GM21737 (cell line): ENCODE measurements around the gene NR6A1.

Source experiments
- ATAC-seq: cut with Tn5 transposase; IDR thresholded peaks from one replicate; pipeline ENCODE4 v1.9.1; 2021; ENCODE audit warnings: mild to moderate bottlenecking, moderate library complexity; ENCODE audit not compliant: unreplicated experiment

The NR6A1 gene

DNA sequence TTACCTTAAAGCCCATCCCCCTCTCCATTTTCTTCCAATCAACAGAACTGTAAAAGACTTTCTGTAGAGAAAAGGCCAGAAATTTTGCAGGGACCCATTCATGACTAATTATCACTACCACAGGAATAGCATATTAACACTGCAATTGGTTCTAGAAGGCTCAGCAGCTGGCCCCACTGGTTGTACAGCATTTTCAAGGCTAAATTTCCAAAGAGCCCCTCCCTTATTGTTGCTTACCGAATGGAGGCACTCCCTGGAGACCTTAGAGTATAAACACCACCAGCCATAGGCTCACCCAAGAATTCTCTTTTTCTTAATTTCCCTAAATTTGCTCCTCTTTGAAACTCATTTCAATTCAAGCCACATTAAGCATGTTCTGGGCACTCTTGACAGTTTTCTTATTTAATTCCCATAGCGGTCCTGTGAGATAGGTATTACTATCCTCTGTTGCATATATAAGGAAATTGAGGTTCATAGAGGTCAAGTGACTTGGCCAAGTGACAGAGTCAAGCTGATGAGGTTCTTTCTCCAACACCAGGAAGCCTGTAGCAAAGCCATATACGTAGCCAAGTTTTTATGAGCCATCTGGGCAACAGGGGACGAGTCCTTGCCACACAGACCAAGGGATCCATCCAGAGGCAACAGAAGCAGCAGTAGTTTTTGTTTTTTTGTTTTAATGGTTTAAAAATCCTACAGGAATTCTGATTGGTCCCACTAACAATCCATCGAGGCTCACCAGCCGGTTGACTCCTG lies 180.0 kb downstream of the NR6A1 start:
- no peak for ATAC-seq

DNA sequence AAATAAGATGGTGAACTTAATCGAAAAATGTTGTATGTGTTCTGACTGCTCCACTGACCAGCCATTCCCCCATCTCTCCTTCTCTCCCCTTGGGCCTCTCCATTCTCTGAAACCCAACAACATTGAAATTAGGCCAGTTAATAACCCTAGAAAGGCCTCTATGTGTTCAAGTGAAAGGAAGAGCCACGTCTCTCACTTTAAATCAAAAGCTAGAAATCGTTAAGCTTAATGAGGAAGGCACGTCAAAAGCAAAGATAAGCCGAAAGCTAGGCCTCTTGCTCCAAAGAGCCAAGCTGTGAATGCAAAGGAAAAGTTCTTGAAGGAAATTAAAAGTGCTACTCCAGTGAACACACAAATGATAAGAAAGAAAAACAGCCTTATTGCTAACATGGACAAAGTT lies 186.5 kb downstream of the NR6A1 start:
- no peak for ATAC-seq

DNA sequence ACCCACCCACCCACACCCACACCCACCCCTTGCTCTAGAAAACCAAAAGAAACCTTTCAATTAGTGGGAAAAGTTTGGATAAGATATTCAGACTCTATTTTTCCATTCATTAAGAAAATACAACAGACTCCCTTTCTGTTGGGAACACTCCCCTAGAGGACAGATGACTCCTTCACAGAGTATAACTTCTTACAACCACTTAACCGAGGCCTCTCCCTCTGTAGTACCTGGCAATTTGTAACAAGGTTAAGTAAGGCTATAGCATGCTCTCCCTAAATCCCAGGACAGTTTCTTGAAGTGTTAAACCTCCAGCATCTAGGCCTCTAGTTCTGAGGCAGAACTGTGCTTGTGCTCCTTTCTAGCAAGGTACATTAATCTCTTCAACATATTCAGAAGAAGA lies 188.0 kb downstream of the NR6A1 start:
- no peak for ATAC-seq

GRCh38 chr9:124580186-124580585 lies 190.9 kb downstream of the NR6A1 start:
- no peak for ATAC-seq

- ATAC-seq, result no peak
Measured at GRCh38 chr9:124576751-124577150, 194.4 kb downstream of the NR6A1 start.

DNA sequence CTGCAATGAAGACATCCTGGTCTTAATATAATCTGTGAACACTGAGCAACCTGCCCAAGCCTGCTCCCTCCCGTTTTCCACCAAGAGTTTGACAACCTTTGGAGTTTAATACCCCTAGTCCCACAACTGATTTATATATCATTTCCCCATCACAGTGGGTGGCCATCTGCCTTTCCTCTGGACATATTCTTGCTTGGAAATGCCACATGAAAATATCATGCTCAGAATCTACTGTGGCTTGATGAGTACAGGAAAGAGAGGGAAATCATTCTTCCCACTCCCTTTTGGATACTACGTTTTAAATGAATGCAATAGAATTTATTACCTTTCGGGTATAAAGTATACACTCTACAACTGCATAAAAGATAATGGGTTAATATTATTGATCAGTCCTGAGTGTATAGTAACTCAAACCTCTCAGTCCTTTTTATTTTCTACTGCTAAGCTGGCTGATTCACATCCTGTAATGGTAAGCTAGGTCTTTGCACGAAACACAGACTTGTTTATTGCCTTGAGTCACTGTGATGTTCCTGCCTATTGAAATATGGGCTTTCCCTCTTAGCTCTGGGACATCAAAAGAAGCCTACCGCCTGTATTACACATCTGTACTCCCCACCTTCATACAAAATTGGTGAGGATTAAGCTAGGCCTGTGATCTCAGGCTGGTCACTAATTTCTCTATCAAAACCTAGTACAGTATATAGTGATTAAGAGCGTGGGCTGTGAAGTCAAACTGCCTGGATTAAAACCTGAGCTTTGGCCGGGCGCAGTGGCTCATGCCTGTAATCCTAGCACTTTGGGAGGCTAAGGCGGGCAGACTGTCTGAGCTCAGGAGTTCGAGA lies 196.4 kb downstream of the NR6A1 start:
- ATAC-seq, result no peak

DNA sequence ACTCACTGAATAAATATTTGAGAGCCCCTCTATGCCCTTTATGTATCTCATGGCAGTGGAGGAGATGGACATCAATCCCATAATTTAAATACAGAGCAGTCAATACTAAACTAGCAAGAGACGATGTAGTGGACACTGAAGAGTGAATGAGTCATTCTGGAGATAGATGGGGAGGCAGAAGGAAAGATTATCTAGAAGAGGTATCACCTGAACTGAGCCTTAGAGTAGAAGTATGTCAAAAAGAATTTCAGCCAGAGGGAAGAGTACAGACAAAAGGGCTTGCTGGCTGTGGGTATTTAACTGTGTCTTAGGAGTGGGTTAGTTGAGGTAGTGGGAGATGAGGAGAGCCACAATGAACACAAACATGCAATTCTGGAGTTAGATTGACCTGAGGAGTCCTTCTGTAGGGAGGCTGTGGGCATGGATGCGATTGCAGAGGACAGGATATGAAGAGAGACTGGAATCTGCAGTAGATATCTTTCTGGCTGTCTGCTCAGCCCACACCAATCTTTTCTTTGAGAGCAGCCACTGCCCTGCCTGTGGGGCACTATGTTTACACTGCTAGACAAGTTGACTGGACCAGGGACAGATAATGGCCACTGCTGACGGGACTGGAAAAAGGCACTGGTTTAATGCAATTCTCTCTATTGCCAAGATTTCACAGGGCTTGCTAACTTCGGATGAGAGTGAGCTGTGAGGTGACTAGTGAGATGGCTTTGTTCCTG lies 200.0 kb downstream of the NR6A1 start:
- ATAC-seq, result no peak

DNA sequence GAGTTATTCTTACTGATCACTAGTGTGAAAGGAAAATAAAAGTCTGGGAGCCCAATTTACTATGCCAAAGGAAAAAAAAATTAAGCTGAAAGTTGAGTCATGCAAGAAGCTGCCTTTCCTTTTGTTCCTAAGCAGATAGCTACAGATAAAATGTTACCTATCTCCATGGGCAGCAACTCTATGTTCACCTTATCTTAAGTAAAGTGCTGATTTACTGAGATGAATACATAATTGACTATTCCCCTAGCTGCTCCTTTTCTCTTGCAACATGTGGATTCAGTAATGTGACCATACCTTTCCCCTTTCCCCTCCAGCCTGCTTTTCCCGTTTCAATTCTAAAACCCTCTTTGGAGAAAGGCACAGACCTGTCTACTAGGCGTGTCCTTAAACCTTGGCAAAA lies 201.2 kb downstream of the NR6A1 start:
- ATAC-seq, result no peak

DNA sequence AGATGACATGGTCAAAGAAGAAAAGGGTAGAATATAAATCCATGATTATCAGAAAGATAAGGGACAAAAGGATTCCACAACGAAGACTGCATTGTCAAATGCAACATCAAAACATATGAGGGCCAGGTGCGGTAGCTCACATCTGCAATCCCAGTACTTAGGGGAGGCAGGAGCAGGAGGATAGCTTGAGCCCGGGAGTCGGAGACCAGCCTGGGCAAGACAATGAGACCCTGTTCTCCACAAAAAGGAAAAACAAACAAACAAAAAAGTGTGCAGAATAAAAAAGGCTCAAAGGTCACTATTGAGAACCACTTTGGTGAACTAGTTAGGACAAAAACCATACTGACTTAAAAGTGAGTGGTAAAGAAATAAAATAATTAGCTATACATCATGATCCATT lies 203.7 kb downstream of the NR6A1 start:
- ATAC-seq, result no peak

- ATAC-seq, result no peak
Measured at GRCh38 chr9:124562328-124562727, 208.8 kb downstream of the NR6A1 start.

DNA sequence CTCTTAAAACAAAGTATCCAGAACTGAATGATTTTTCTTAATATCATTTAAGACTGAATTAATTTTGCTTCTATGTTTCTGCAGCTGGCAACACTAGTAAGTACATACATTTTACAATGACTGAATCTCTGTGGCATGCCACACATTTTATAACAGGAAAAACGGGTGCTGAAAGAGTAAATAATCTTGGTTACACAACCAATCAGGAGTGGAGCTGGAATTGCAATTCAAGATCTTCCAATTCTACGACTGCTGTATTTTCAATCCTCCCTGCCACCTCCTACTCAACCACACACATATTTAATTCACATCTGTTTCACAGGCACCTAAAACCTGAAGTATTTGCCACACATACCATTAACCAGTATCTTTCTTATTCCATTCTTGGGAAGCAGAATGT lies 211.2 kb downstream of the NR6A1 start:
- ATAC-seq, result no peak

GRCh38 chr9:124558777-124559470 lies 212.2 kb downstream of the NR6A1 start:
- ATAC-seq, result no peak

DNA sequence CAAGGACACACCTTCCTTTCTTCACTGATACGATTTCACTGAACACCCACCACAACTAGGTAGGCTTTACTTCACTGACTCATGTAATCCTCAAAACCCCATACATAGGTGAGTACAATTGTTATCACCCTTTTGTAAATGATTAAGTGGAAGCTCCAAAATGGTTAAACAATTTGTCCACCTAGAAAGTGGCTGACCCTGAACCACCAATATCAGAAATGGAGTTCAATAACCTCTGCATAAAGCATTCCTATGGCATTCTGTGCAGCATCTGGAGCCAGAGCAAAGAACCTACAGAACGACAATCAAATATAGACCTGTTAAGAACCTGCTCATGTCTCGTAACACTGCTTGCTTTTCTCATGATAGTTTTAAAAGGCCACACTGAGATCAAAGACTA lies 213.2 kb downstream of the NR6A1 start:
- no peak for ATAC-seq

DNA sequence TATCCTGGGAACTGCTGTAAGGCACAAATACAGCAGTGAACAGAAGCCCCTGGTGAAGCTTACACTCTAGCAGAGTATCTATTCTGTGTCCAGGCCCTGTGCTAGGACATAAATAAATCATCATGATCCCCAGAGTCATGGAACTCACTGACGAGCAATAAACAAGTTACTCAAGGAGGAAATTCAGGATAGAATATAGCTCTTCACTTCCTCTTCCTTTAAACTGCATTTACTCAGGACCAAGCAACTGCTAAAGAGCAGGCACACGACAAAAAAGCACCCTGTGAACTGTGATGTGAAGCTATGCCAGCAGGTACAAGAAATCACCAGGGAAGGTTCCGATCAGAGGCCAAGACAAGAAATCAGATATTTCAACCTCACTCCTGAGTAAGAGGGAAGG lies 216.1 kb downstream of the NR6A1 start:
- ATAC-seq, result no peak

DNA sequence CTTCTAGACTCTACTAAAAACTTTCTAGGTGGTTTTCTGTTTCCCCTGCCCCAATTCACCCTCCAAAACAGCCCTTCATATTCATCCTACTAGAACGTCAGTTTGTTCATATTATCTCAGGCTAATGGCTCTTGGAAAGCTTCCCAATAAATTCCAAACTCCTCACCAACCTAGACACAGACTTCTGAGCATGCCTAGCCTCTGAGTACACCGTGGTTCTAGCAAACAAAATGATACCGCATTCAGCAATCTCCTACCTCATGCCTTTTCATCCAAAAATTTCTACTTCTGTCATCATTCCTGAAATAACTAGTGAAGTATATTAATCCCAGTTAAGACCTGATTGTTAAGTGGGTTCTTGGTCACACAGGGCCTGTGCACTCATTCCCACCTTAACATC lies 217.4 kb downstream of the NR6A1 start:
- no peak for ATAC-seq

DNA sequence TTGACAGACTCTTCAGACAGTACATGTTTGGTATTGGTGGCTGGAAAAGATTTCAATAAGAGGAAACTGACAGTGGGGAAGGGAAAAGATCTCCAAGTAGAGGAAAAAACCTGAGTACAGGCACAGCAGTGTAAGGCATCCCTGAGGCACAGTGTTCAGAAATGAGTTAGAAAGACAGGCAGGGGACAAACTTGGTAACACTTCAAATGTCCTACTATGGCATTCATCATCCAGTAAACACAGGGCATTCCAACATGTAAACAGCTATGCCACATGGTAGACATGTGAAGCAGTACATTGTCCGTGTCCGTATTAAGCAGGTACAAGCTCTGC lies 218.9 kb downstream of the NR6A1 start:
- no peak for ATAC-seq

GRCh38 chr9:124551472-124552272 lies 219.4 kb downstream of the NR6A1 start:
- no peak for ATAC-seq

DNA sequence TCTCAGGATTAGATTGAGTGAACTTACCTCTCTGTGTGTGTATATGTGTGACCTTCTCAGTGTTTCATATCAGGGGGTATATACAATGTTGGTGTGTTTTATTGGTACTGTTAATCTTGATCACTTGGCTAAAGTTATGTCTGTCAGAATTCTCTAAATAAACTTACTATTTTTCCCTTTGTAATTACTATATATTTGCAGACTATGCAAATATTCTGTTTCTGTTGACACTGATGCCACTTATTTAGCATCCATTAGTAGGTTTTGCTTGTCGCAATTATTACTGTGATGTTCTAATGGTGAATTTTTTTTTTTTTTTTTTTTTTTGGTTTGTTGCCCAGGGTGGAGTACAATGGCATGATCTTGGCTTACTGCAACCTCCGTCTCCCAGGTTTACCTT lies 221.0 kb downstream of the NR6A1 start:
- no peak for ATAC-seq

- no peak for ATAC-seq
Measured at GRCh38 chr9:124549016-124549415, 222.1 kb downstream of the NR6A1 start.

- ATAC-seq, result no peak
Measured at GRCh38 chr9:124544535-124544934, 226.6 kb downstream of the NR6A1 start.
